Measurements from ENCODE around the gene CFAP77.

CFAP77 gene

DNA sequence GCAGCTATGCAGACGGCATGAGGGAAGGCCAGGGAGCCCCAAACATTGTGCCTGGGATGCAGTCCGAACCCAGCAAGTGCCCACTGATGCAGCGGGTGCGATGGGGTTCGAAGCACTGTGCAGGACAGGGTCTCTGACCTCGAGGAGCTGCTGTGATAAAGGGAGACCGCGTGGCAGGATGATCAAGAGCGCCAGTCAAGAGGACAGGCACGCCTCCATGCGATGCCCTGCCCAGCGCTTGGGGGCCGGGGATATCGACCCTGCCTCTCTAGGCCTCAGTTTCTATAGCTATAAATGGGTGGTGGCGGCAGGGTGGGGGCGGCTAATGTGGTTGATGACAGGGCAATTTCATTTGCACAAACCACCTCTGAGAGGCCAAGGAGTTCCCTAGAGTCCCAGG lies 87.7 kb downstream of the CFAP77 start:
- in situ Hi-C loops (cut with HindIII; ENCODE audit: low sequenced_read_pairs): no loop called here
- TF ChIP-seq, protein P1, sequence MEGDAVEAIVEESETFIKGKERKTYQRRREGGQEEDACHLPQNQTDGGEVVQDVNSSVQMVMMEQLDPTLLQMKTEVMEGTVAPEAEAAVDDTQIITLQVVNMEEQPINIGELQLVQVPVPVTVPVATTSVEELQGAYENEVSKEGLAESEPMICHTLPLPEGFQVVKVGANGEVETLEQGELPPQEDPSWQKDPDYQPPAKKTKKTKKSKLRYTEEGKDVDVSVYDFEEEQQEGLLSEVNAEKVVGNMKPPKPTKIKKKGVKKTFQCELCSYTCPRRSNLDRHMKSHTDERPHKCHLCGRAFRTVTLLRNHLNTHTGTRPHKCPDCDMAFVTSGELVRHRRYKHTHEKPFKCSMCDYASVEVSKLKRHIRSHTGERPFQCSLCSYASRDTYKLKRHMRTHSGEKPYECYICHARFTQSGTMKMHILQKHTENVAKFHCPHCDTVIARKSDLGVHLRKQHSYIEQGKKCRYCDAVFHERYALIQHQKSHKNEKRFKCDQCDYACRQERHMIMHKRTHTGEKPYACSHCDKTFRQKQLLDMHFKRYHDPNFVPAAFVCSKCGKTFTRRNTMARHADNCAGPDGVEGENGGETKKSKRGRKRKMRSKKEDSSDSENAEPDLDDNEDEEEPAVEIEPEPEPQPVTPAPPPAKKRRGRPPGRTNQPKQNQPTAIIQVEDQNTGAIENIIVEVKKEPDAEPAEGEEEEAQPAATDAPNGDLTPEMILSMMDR (IDR thresholded peaks at IDR 0.05; ENCODE audit: low read depth, low read length, missing control alignments): no peak
- no peak for DNase-seq (ENCODE audit: low read depth)
- H3K4me3 ChIP-seq (ENCODE audit: low read depth, low read length): no peak overlapping the region

DNA sequence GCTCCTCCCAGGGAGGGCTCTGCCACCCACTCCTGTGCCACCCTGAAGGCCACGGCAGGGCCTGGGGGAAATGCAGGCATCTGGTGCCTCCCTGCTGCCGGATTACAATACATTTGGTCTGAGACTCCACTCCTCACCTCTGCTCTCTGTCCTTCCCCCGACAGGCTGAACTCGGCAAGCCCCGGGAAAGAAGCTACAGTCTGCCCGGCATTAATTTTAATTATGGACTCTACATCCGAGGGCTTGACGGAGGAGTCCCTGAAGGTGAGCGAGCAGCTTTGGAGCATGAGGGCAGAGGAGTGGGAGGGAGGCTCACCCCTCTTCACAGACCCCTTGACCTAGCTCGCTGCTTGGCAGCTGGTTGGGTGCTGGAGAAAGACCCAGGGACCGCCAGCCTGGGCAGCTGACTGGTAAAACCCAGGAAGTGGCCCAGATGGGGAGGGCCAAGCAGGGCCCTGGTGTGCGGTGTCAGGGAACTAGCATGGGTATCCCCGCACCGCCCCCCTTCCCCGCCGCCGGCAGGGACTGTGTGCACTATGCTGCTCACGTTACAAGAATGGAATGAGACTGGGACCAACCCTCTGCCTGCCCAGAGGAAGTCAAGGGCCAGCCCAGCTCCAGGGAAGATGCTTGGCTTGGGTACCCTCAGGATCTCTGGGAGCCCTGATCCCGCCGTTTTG lies 88.7 kb downstream of the CFAP77 start:
- TF ChIP-seq, protein P1 (IDR thresholded peaks at IDR 0.05; ENCODE audit: low read depth, low read length, missing control alignments): no peak
- no peak for DNase-seq (ENCODE audit: low read depth)
- in situ Hi-C loops (cut with HindIII; ENCODE audit: low sequenced_read_pairs): no loop called here
- H3K4me3 ChIP-seq (ENCODE audit: low read depth, low read length): no peak overlapping the region

DNA sequence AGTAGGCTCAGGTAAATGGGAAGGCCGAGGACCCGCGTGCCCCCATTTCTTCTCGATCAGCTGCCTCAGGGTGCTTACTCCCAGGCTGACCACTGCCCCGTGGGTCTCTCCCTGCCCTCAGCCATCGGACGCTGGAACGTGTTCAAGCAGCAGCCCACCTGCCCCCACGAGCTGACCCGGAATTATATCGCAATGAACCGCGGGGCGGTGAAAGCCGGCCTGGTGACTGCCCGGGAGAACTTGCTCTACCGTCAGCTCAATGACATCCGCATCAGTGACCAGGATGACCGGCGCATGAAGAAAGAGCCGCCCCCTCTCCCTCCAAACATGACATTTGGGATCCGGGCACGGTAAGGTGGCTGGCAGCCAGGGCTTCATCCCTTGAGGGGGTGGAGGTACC lies 89.2 kb downstream of the CFAP77 start:
- H3K4me3 ChIP-seq (ENCODE audit: low read depth, low read length): no peak overlapping the region
- TF ChIP-seq, protein P1 (IDR thresholded peaks at IDR 0.05; ENCODE audit: low read depth, low read length, missing control alignments): no peak
- DNase-seq (ENCODE audit: low read depth): no peak
- in situ Hi-C loops (cut with HindIII; ENCODE audit: low sequenced_read_pairs): no loop called here

DNA sequence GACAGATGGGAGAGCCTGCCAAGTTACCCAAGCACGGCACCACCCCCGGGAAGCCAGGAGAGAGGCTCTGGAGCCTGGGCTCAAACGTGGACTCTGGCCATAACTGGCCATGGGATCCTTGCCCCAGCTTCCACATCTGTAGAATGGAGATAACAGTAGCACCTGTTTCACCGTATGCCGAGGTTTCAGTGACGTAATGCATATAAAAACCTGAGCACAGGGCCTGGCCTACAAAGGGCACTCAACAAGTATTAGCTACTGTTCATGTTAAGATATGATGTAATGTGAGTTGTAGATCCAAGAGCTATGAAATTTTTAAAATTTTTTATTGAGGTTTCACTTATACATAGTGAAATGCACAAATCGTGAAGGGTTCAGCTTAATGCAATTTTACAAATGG lies 90.2 kb downstream of the CFAP77 start:
- TF ChIP-seq, protein P1 (IDR thresholded peaks at IDR 0.05; ENCODE audit: low read depth, low read length, missing control alignments): no peak
- DNase-seq (ENCODE audit: low read depth): no peak
- H3K4me3 ChIP-seq (ENCODE audit: low read depth, low read length): no peak overlapping the region
- in situ Hi-C loops (cut with HindIII; ENCODE audit: low sequenced_read_pairs): no loop called here

DNA sequence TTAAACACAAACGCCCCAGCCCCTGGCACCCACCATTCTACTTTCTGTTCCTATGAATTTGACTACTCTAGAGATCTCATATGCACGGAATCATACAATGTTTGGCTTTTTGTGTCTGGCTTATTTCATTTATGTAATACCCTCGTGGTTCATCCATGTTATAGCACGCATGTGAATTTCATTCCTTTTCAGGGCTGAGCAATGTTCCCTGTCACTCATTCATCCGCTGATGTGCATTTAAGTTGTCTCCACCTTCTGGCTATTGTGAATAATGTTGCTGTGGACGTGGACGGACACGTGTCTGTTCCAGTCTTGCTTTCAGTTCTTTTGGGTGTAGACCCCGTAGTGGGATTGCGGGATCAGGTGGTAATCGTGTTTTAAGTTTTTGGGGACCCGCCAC lies 92.5 kb downstream of the CFAP77 start:
- in situ Hi-C loops (cut with HindIII; ENCODE audit: low sequenced_read_pairs): no loop called here
- TF ChIP-seq, protein P1 (IDR thresholded peaks at IDR 0.05; ENCODE audit: low read depth, low read length, missing control alignments): no peak
- H3K4me3 ChIP-seq (ENCODE audit: low read depth, low read length): no peak overlapping the region
- DNase-seq (ENCODE audit: low read depth): no peak

DNA sequence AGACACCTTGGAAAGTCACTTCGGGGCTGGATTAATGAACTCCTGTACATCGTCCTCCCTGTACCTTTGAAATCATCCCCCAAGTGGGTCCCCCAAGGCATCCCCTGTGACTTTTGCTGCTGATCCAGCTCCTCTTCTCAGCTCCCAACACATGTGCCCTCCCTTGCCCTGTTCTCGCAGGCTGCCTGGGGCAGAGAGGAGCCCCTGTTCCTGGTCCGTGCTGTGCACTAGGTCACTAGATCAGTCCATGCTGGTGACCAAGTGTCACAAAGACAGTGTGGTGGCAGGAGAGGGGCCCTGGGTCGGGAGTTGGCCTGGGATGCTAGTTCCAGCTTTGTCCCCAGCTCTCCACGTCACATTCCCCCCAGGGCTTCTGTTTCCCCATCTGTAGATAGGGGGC lies 93.1 kb downstream of the CFAP77 start:
- no peak overlapping the region for H3K4me3 ChIP-seq (ENCODE audit: low read depth, low read length)
- TF ChIP-seq, protein P1 (IDR thresholded peaks at IDR 0.05; ENCODE audit: low read depth, low read length, missing control alignments): no peak
- in situ Hi-C loops (cut with HindIII; ENCODE audit: low sequenced_read_pairs): no loop called here
- no peak for DNase-seq (ENCODE audit: low read depth)

Data from astrocyte of the cerebellum (primary cell).